ENCODE results near the gene DAAM1. TPM values are rescaled to one million over a fixed set of nuclear protein-coding genes. Genes with fewer than 3 reads are reported as not detected.

Gene DAAM1
- total RNA-seq, 1 experiment from 2014 or later = 35.3 TPM

DNA sequence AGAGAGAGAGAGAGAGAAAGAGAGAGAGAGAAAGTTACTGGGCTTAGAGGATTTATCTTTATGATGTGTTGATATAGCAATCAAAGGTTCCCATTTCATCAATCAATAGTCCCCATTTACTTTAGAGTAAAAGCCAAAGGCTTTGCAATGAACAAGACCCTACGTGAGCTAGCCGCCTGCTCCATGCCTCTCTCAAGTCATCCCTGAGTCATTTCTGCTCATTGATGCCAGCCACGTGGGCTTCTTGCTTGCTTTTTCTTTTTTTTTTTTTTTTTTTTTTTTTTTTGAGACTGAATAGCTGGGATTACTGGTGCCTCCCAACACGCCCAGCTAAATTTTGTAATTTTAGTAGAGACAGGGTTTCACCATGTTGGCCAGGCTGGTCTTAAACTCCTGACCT, 205.8 kb downstream of the DAAM1 start:
- intact Hi-C loops (cut with micrococcal nuclease; ENCODE audit: unreplicated experiment) = no loop called here
- POLR2A ChIA-PET = no interaction called here
- Mint-ChIP-seq H3K27ac (ENCODE audit: unreplicated experiment) (no peak overlapping the region), H3K4me1 (ENCODE audit: low read depth, unreplicated experiment) (no peaks in the 10 kb centered on the region), H3K4me3 (ENCODE audit: unreplicated experiment) (no peak overlapping the region), H3K36me3 (ENCODE audit: insufficient read depth, unreplicated experiment) (no peaks in the 10 kb centered on the region), H3K27me3 (ENCODE audit: insufficient read depth, unreplicated experiment) (peaks cover 6% of the 10 kb centered on the region), H3K9me3 (ENCODE audit: unreplicated experiment) (no peaks in the 10 kb centered on the region)
- H3K27me3 ChIP-seq (replicated peaks; ENCODE audit: control insufficient read depth, insufficient read depth, low read length) = no peaks in the 10 kb centered on the region
- TF ChIP-seq, protein P1, sequence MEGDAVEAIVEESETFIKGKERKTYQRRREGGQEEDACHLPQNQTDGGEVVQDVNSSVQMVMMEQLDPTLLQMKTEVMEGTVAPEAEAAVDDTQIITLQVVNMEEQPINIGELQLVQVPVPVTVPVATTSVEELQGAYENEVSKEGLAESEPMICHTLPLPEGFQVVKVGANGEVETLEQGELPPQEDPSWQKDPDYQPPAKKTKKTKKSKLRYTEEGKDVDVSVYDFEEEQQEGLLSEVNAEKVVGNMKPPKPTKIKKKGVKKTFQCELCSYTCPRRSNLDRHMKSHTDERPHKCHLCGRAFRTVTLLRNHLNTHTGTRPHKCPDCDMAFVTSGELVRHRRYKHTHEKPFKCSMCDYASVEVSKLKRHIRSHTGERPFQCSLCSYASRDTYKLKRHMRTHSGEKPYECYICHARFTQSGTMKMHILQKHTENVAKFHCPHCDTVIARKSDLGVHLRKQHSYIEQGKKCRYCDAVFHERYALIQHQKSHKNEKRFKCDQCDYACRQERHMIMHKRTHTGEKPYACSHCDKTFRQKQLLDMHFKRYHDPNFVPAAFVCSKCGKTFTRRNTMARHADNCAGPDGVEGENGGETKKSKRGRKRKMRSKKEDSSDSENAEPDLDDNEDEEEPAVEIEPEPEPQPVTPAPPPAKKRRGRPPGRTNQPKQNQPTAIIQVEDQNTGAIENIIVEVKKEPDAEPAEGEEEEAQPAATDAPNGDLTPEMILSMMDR (IDR thresholded peaks at IDR 0.05; ENCODE audit: insufficient read depth in 1 of 2, low read depth in 1 of 2, low read length in 1 of 2, severe bottlenecking in 1 of 2, unreplicated experiment in 1 of 2) = no peak
- H3K36me3 ChIP-seq (ENCODE audit: control insufficient read depth, insufficient read depth, low read length) = no peaks in the 10 kb centered on the region
- no TSS peak for BruUV-seq (replicated peaks)
- no peaks in the 10 kb centered on the region; the same call in 1 of the 2 replicates for H3K9me3 ChIP-seq
- no peaks in the 10 kb centered on the region for H3K4me1 ChIP-seq
- DNase-seq = no peak
- CTCF ChIA-PET = no interaction called here
- H3K4me3 ChIP-seq (ENCODE audit: low read depth, low read length) = no peak overlapping the region

DNA sequence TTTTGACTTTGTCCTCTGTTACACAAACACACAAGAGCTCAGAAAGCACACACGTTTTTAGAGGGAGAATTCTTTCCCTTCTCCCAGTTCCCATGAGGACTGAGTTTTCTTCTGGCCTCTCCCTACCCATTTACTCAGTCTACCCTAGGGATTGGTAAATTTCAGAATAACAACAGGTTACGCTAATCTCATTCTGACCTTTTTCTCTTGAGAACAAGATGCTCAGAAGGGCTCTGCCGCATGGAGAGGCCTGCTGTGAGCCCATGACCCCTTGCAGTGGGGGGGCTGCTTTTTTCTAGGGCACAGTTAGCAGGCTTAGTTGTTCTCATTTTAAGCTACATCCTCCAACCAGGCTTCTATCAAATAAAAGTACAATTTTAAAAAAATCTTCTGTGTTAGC, 207.2 kb downstream of the DAAM1 start:
- TF ChIP-seq, protein P1 (IDR thresholded peaks at IDR 0.05; ENCODE audit: insufficient read depth in 1 of 2, low read depth in 1 of 2, low read length in 1 of 2, severe bottlenecking in 1 of 2, unreplicated experiment in 1 of 2) = no peak
- no peak overlapping the region for H3K4me3 ChIP-seq (ENCODE audit: low read depth, low read length)
- no peaks in the 10 kb centered on the region for H3K36me3 Mint-ChIP-seq (ENCODE audit: insufficient read depth, unreplicated experiment)
- H3K4me3 Mint-ChIP-seq (ENCODE audit: unreplicated experiment) = no peak overlapping the region
- H3K36me3 ChIP-seq (ENCODE audit: control insufficient read depth, insufficient read depth, low read length) = no peaks in the 10 kb centered on the region
- no peaks in the 10 kb centered on the region for H3K4me1 ChIP-seq
- H3K27me3 ChIP-seq (replicated peaks; ENCODE audit: control insufficient read depth, insufficient read depth, low read length) = no peaks in the 10 kb centered on the region
- no peaks in the 10 kb centered on the region for H3K4me1 Mint-ChIP-seq (ENCODE audit: low read depth, unreplicated experiment)
- no TSS peak for BruUV-seq (replicated peaks)
- peaks cover 6% of the 10 kb centered on the region for H3K27me3 Mint-ChIP-seq (ENCODE audit: insufficient read depth, unreplicated experiment)
- H3K9me3 Mint-ChIP-seq (ENCODE audit: unreplicated experiment) = no peaks in the 10 kb centered on the region
- H3K27ac Mint-ChIP-seq (ENCODE audit: unreplicated experiment) = no peak overlapping the region
- intact Hi-C loops (cut with micrococcal nuclease; ENCODE audit: unreplicated experiment) = no loop called here
- H3K9me3 ChIP-seq = no peaks in the 10 kb centered on the region; the same call in 1 of the 2 replicates
- ChIA-PET CTCF (no interaction called here), POLR2A (no interaction called here)
- no peak for DNase-seq

DNA sequence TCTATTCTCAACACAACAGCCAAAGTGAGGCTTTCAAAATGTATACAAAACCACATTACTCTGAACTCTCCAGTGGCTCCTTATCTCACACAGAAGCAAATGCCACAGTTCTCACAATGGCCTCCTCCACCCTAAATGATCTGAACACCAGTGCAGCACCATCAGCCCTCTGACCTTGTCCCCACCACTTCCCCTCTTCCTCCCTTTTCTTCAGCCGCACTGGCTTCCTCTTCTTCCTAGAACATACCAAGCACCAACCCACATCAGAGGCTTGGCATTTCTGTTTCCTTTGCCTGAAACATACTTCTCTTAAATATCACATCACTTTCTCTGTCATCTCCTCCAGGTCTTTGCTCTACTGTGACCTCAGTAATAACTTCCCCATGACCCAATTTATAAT, 210.4 kb downstream of the DAAM1 start:
- TF ChIP-seq, protein P1 (IDR thresholded peaks at IDR 0.05; ENCODE audit: insufficient read depth in 1 of 2, low read depth in 1 of 2, low read length in 1 of 2, severe bottlenecking in 1 of 2, unreplicated experiment in 1 of 2) = no peak
- Mint-ChIP-seq H3K4me3 (ENCODE audit: unreplicated experiment) (no peak overlapping the region), H3K36me3 (ENCODE audit: insufficient read depth, unreplicated experiment) (no peaks in the 10 kb centered on the region), H3K27ac (ENCODE audit: unreplicated experiment) (no peak overlapping the region), H3K4me1 (ENCODE audit: low read depth, unreplicated experiment) (no peaks in the 10 kb centered on the region), H3K27me3 (ENCODE audit: insufficient read depth, unreplicated experiment) (peaks cover 15% of the 10 kb centered on the region), H3K9me3 (ENCODE audit: unreplicated experiment) (no peaks in the 10 kb centered on the region)
- intact Hi-C loops (cut with micrococcal nuclease; ENCODE audit: unreplicated experiment) = no loop called here
- no peak for DNase-seq
- CTCF ChIA-PET = no interaction called here
- POLR2A ChIA-PET = no interaction called here
- no TSS peak for BruUV-seq (replicated peaks)
- H3K36me3 ChIP-seq (ENCODE audit: control insufficient read depth, insufficient read depth, low read length) = no peaks in the 10 kb centered on the region
- no peaks in the 10 kb centered on the region for H3K27me3 ChIP-seq (replicated peaks; ENCODE audit: control insufficient read depth, insufficient read depth, low read length)
- no peak overlapping the region for H3K4me3 ChIP-seq (ENCODE audit: low read depth, low read length)
- H3K9me3 ChIP-seq = no peaks in the 10 kb centered on the region
- H3K4me1 ChIP-seq = no peaks in the 10 kb centered on the region
